Measurements from ENCODE around the gene SAPCD2. TPM values are rescaled to one million over a fixed set of nuclear protein-coding genes. Genes with fewer than 3 reads are reported as not detected.

SAPCD2 gene
- total and polyA plus RNA-seq, 10 donors = 0.76 to 6.5 (median 2.4) TPM

- TF ChIP-seq CTCF (IDR thresholded peaks at IDR 0.05 in 8 of 11, conservative IDR thresholded peaks at IDR 0.05 in 3 of 11) (no peak), POLR2AphosphoS5 (IDR thresholded peaks at IDR 0.05) (no peak), POLR2A (IDR thresholded peaks at IDR 0.05) (no peak)
- DNase-seq = no peak
- Histone ChIP-seq H3K4me3 (no peak overlapping the region), H3K36me3 (peaks cover 0 to 60% (median 23%) of the 10 kb centered on the region in 6 donors), H3K27me3 (replicated peaks in 1 of 7) (no peaks in the 10 kb centered on the region), H3K27ac (no peak overlapping the region), H3K9me3 (no peaks in the 10 kb centered on the region), H3K4me1 (peaks cover 0 to 45% (median 21%) of the 10 kb centered on the region in 6 donors)
- WGBS, 5 donors = 89 to 97% (median 95%) methylated on average over 22 to 32 of the region's 32 CpGs
- intact Hi-C loops (cut with DNase I; ENCODE audit: low total_unique reads) = no loop called here
Measured at GRCh38 chr9:137020771-137021567, 49.4 kb downstream of the SAPCD2 start.

- peaks cover 0 to 36% (median 13%) of the 10 kb centered on the region in 6 donors for H3K4me1 ChIP-seq
- 90 to 95% (median 94%) methylated on average over 28 to 34 of the region's 34 CpGs for WGBS, 5 donors
- H3K4me3 ChIP-seq = no peak overlapping the region
- peaks cover 0 to 69% (median 32%) of the 10 kb centered on the region in 6 donors for H3K36me3 ChIP-seq
- no peak for DNase-seq
- no peaks in the 10 kb centered on the region for H3K27me3 ChIP-seq (replicated peaks in 1 of 7)
- no peaks in the 10 kb centered on the region for H3K9me3 ChIP-seq
- H3K27ac ChIP-seq = no peak overlapping the region
- intact Hi-C loops (cut with DNase I; ENCODE audit: low total_unique reads) = no loop called here
- TF ChIP-seq POLR2AphosphoS5 (IDR thresholded peaks at IDR 0.05) = no peak
Measured at GRCh38 chr9:137019891-137020683, 50.3 kb downstream of the SAPCD2 start.

GRCh38 chr9:137018761-137019559, 51.4 kb downstream of the SAPCD2 start:
- no peak for DNase-seq
- WGBS, 5 donors = 85 to 93% (median 90%) methylated on average over 32 to 36 of the region's 36 CpGs
- TF ChIP-seq CTCF (IDR thresholded peaks at IDR 0.05 in 8 of 11, conservative IDR thresholded peaks at IDR 0.05 in 3 of 11) (no peak), POLR2AphosphoS5 (IDR thresholded peaks at IDR 0.05) (no peak), POLR2A (IDR thresholded peaks at IDR 0.05) (no peak)

GRCh38 chr9:137017791-137018497, 52.4 kb downstream of the SAPCD2 start:
- WGBS, 5 donors = 89 to 96% (median 92%) methylated on average over 32 to 45 of the region's 45 CpGs
- intact Hi-C loops (cut with DNase I; ENCODE audit: low total_unique reads) = no loop called here
- H3K27ac ChIP-seq = no peak overlapping the region
- H3K4me3 ChIP-seq = no peak overlapping the region
- DNase-seq = no peak
- H3K27me3 ChIP-seq (replicated peaks in 1 of 7) = no peaks in the 10 kb centered on the region
- TF ChIP-seq POLR2A (IDR thresholded peaks at IDR 0.05) = no peak
- no peak for TF ChIP-seq CTCF (IDR thresholded peaks at IDR 0.05 in 8 of 11, conservative IDR thresholded peaks at IDR 0.05 in 3 of 11)
- no peak for TF ChIP-seq POLR2AphosphoS5 (IDR thresholded peaks at IDR 0.05)
- H3K4me1 ChIP-seq = peaks cover 0 to 15% (median 4%) of the 10 kb centered on the region in 6 donors
- H3K36me3 ChIP-seq = peaks cover 0 to 90% (median 50%) of the 10 kb centered on the region in 6 donors
- H3K9me3 ChIP-seq = no peaks in the 10 kb centered on the region

More at GRCh38 chr9:137018761-137019559, 51.4 kb downstream of the SAPCD2 start:
- Histone ChIP-seq H3K27ac (no peak overlapping the region), H3K36me3 (peaks cover 0 to 80% (median 43%) of the 10 kb centered on the region in 6 donors), H3K4me1 (peaks cover 0 to 25% (median 9%) of the 10 kb centered on the region in 6 donors), H3K4me3 (no peak overlapping the region), H3K9me3 (no peaks in the 10 kb centered on the region), H3K27me3 (replicated peaks in 1 of 7) (no peaks in the 10 kb centered on the region)
- intact Hi-C loops (cut with DNase I; ENCODE audit: low total_unique reads) = no loop called here

Measured in spleen (tissue), 11 donors.